GM21786 (cell line): ENCODE measurements around the gene HNRNPUL2.
"Not testable (repeated sequence)": the region's sequence is repeated elsewhere in the genome, so short reads cannot be mapped to it uniquely, and the experiment has no call there.

Experiments used
- ATAC-seq: cut with Tn5 transposase; IDR thresholded peaks from one replicate; pipeline ENCODE4 v1.9.1; 2021; ENCODE audit not compliant: unreplicated experiment

HNRNPUL2 gene

GRCh38 chr11:62705880-62706849, 21.1 kb downstream of the HNRNPUL2 start:
- ATAC-seq: peak; percentile 57

- ATAC-seq: no peak
These were observed 21.8 kb downstream of the HNRNPUL2 start for GRCh38 chr11:62705413-62705812.

- ATAC-seq: not testable (repeated sequence)
These were observed 23.3 kb downstream of the HNRNPUL2 start for GRCh38 chr11:62703921-62704320.

- ATAC-seq: no peak
These were observed 25.0 kb downstream of the HNRNPUL2 start for GRCh38 chr11:62702246-62702645.

GRCh38 chr11:62694455-62695167, 32.6 kb downstream of the HNRNPUL2 start:
- no peak for ATAC-seq

- ATAC-seq: not testable (repeated sequence)
These were observed 33.6 kb downstream of the HNRNPUL2 start for GRCh38 chr11:62693624-62694023.

- ATAC-seq: no peak
These were observed 37.7 kb downstream of the HNRNPUL2 start, which contains the start of gene LRRN4CL for GRCh38 chr11:62689421-62690183. TSS of gene LRRN4CL (minus strand) at chr11:62689530. CDS start at chr11:62688508, 1,022 bp downstream.

- no peak for ATAC-seq
These were observed 38.8 kb downstream of the HNRNPUL2 start for GRCh38 chr11:62688491-62688890.

- no peak for ATAC-seq
These were observed 39.5 kb downstream of the HNRNPUL2 start for GRCh38 chr11:62687508-62688396.

- no peak for ATAC-seq
These were observed 44.7 kb downstream of the HNRNPUL2 start for GRCh38 chr11:62682518-62682917.

GRCh38 chr11:62680825-62681240, 46.4 kb downstream of the HNRNPUL2 start:
- peak; percentile 58 for ATAC-seq

- no peak for ATAC-seq
These were observed 48.2 kb downstream of the HNRNPUL2 start, which contains the start of gene UBXN1 for GRCh38 chr11:62678770-62679696. TSS of gene UBXN1 (minus strand) at chr11:62679073. CDS start at chr11:62678923, 150 bp downstream.

- no peak for ATAC-seq
These were observed 48.9 kb downstream of the HNRNPUL2 start for GRCh38 chr11:62678433-62678769.

- no peak for ATAC-seq
These were observed 49.5 kb downstream of the HNRNPUL2 start for GRCh38 chr11:62677714-62678113.

GRCh38 chr11:62677156-62677555, 50.1 kb downstream of the HNRNPUL2 start:
- ATAC-seq: no peak

GRCh38 chr11:62676698-62677097, 50.6 kb downstream of the HNRNPUL2 start:
- no peak for ATAC-seq

GRCh38 chr11:62675415-62675814, 51.8 kb downstream of the HNRNPUL2 start:
- not testable (repeated sequence) for ATAC-seq

- ATAC-seq: no peak
These were observed 54.1 kb downstream of the HNRNPUL2 start for GRCh38 chr11:62673196-62673525.
